Fibroblast of lung (primary cell): Measurements from ENCODE around the gene PCSK4. TPM values are rescaled to one million over a fixed set of nuclear protein-coding genes. Genes with fewer than 3 reads are reported as not detected.

Source experiments
- DNase-seq, 2 donors: peaks; one replicate each; pipeline versions ENCODE4 v3.0.0 to v3.0.0-alpha.2; 2010; ENCODE audit warnings: low read depth in 2 of 2
- H2AFZ ChIP-seq: 2 replicates; pipeline ENCODE4 v1.5.1; 2012; ENCODE audit warnings: low read length, control low read depth, inconsistent platforms
- H3K27ac ChIP-seq: 2 replicates; pipeline ENCODE4 v1.5.1; 2011; ENCODE audit warnings: low read length, control low read depth; ENCODE audit not compliant: insufficient read depth
- H3K27me3 ChIP-seq: 2 replicates; pipeline ENCODE4 v1.5.1; 2011; ENCODE audit warnings: mild to moderate bottlenecking, low read length; ENCODE audit not compliant: control insufficient read depth, insufficient read depth
- H3K36me3 ChIP-seq: 2 replicates; pipeline ENCODE4 v1.5.1; 2011; ENCODE audit warnings: low read length; ENCODE audit not compliant: control insufficient read depth, insufficient read depth
- H3K4me1 ChIP-seq: 2 replicates; pipeline ENCODE4 v1.5.1; 2011; ENCODE audit warnings: low read length; ENCODE audit not compliant: control insufficient read depth, insufficient read depth; ENCODE audit errors: extremely low read depth
- H3K4me2 ChIP-seq: 2 replicates; pipeline ENCODE4 v1.5.1; 2011; ENCODE audit warnings: low read length, control low read depth; ENCODE audit not compliant: insufficient read depth; ENCODE audit errors: extremely low read depth
- H3K4me3 ChIP-seq, 4 experiments: fragments of 200-600 bp in 1 of 4; sonication (generic) in 1 of 4; replicated peaks in 1 of 4; 2 replicates each; pipeline ENCODE4 v1.5.1; 2011 to 2016; ENCODE audit warnings: low read length in 4 of 4, low read depth in 3 of 4, mild to moderate bottlenecking in 3 of 4, control low read depth in 2 of 4, inconsistent platforms in 1 of 4, mixed read lengths in 1 of 4; ENCODE audit not compliant: insufficient read depth in 1 of 4; ENCODE audit errors: control extremely low read depth in 1 of 4
- H3K79me2 ChIP-seq: 2 replicates; pipeline ENCODE4 v1.5.1; 2012; ENCODE audit warnings: mild to moderate bottlenecking, low read length, inconsistent platforms; ENCODE audit not compliant: control insufficient read depth, insufficient read depth
- H3K9ac ChIP-seq: 2 replicates; pipeline ENCODE4 v1.5.1; 2011; ENCODE audit warnings: mild to moderate bottlenecking, low read length, control low read depth; ENCODE audit not compliant: insufficient read depth
- H3K9me3 ChIP-seq: 2 replicates; pipeline ENCODE4 v1.5.1; 2012; ENCODE audit warnings: low read depth, low read length; ENCODE audit not compliant: control insufficient read depth, insufficient read depth
- H4K20me1 ChIP-seq: 2 replicates; pipeline ENCODE4 v1.5.1; 2011; ENCODE audit warnings: low read length; ENCODE audit not compliant: control insufficient read depth, insufficient read depth; ENCODE audit errors: extremely low read depth
- EZH2 ChIP-seq: IDR thresholded peaks from 2 replicates; pipeline ENCODE4 v1.5.1; 2012; ENCODE audit warnings: low read length, control low read depth, mild to moderate bottlenecking; ENCODE audit errors: missing control alignments
- polyA plus RNA-seq, 2 donors: library from polyadenylated mRNA; depleted of rRNA in 1 of 2; stranded (reverse) in 1 of 2; unstranded in 1 of 2; fragments of >200 nt; gene quantifications; 2 replicates each; pipeline ENCODE4 v1.2.1, GENCODE V29; 2011 to 2012; ENCODE audit warnings: missing spikeins in 1 of 2
- total RNA-seq: library from RNA; depleted of rRNA; stranded (reverse); fragments of >200 nt; gene quantifications from 2 replicates; pipeline ENCODE4 v1.2.1, GENCODE V29; 2014
- TF ChIP-seq, protein P1 (sequence below), 2 donors: IDR thresholded peaks in 1 of 2; conservative IDR thresholded peaks in 1 of 2; 1 replicate in 1 of 2; 2 replicates in 1 of 2; pipeline ENCODE4 v1.5.1; 2011 to 2012; ENCODE audit warnings: low read length in 2 of 2, control low read depth in 1 of 2, inconsistent platforms in 1 of 2, low read depth in 1 of 2, mild to moderate bottlenecking in 1 of 2

The PCSK4 gene
- total and polyA plus RNA-seq, 2 donors (not counting 1 experiment from before 2014, with no cell fraction given), result 0.28 to 3.5 TPM

DNA sequence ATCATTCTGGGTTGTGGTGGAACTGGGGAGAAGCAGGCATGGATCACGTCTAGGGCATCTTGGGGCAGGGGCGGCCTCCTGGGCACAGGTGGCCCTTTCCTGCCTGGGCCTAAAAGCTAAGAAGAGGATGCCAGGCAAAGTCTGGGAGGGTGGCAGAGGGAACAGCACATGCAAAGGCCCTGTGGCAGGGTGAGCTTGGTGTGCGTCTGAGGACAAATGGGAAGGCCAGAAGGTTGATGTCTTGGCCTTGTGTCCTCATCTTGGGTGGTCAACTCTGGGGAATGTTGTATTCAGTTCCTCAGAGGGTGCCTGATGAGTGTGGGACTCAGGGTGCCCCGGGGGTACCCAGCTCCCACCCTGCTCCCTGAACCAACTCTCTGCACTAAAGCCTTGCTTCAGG is 28.3 kb upstream of the PCSK4 start:
- no peak for DNase-seq
- Histone ChIP-seq H3K9me3 (no peaks in the 10 kb centered on the region), H3K4me1 (no peaks in the 10 kb centered on the region), H3K36me3 (no peaks in the 10 kb centered on the region), H3K9ac (no peak overlapping the region), H3K4me2 (no peak overlapping the region), H4K20me1 (no peaks in the 10 kb centered on the region), H3K79me2 (no peaks in the 10 kb centered on the region), H3K27ac (no peak overlapping the region), H2AFZ (no peak overlapping the region), H3K27me3 (peaks cover 8% of the 10 kb centered on the region), H3K4me3 (no peak overlapping the region)
- TF ChIP-seq, protein P1, sequence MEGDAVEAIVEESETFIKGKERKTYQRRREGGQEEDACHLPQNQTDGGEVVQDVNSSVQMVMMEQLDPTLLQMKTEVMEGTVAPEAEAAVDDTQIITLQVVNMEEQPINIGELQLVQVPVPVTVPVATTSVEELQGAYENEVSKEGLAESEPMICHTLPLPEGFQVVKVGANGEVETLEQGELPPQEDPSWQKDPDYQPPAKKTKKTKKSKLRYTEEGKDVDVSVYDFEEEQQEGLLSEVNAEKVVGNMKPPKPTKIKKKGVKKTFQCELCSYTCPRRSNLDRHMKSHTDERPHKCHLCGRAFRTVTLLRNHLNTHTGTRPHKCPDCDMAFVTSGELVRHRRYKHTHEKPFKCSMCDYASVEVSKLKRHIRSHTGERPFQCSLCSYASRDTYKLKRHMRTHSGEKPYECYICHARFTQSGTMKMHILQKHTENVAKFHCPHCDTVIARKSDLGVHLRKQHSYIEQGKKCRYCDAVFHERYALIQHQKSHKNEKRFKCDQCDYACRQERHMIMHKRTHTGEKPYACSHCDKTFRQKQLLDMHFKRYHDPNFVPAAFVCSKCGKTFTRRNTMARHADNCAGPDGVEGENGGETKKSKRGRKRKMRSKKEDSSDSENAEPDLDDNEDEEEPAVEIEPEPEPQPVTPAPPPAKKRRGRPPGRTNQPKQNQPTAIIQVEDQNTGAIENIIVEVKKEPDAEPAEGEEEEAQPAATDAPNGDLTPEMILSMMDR (conservative IDR thresholded peaks at IDR 0.05 in 1 of 2, IDR thresholded peaks at IDR 0.05 in 1 of 2; ENCODE audit: low read depth in 1 of 2, low read length in 2 of 2), result no peak
- TF ChIP-seq EZH2, result no peak

DNA sequence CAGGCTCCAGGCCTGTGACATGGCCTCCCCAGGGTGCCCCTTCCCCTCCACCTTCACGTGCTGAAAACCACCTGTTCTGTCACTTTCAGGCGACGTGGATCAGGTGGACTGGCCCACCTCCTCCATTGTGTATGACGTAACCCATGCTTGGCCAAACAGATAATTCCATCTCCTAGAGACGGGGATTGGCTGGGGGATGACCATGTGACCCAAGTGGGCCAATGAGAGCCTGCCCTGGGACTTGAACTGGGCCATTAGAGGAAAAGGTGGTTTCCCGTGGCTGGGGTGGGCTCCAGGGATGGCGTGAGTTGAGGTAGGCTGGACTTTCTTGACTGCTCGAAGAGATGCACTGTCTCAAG is 26.2 kb upstream of the PCSK4 start:
- no peak overlapping the region for H3K4me3 ChIP-seq
- H3K79me2 ChIP-seq, result no peaks in the 10 kb centered on the region
- no peaks in the 10 kb centered on the region for H4K20me1 ChIP-seq
- H3K4me1 ChIP-seq, result no peaks in the 10 kb centered on the region
- no peaks in the 10 kb centered on the region for H3K36me3 ChIP-seq
- no peak overlapping the region for H2AFZ ChIP-seq
- peaks cover 3% of the 10 kb centered on the region for H3K27me3 ChIP-seq
- TF ChIP-seq EZH2, result no peak
- TF ChIP-seq, protein P1 (conservative IDR thresholded peaks at IDR 0.05 in 1 of 2, IDR thresholded peaks at IDR 0.05 in 1 of 2; ENCODE audit: low read depth in 1 of 2, low read length in 2 of 2), result no peak
- H3K9me3 ChIP-seq, result no peaks in the 10 kb centered on the region
- DNase-seq, result no peak
- no peak overlapping the region for H3K27ac ChIP-seq
- peak overlapping the region; percentile 7 for H3K9ac ChIP-seq
- H3K4me2 ChIP-seq, result no peak overlapping the region

DNA sequence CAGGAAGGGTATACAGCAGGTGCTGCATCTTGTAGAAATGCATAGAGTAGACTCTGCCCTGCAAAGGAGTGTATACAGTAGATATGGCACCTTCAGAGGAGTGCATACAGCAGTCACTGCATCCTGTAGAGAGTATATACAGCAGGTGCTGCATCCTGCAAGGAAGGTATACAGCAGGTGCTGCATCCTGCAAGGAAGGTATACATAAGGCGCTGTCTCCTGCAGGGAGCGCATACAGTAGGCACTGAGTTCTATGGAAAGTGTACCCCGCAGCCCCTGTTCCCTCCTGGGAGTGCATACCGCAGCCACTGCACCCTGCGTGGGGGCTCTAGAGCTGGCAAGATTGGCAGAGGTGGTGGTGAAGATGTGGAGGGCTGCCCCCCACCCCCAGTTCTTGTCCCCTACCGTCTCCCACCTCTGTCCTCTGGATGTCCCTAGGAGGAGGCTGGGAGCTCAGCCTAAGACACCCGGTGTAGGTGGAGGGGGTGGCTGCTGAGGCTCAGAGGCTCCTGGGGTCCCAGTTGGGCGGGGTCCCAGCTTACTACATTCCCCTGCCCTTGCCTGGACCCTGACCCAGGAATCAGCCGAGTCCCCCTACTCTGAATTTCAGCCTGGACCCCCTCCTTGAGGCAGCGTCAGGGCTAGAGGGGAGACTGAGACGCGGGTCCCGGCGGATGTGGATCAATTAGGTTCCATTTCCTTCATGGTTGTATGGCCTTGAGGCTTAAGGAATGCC is 25.0 kb upstream of the PCSK4 start:
- no peaks in the 10 kb centered on the region for H3K36me3 ChIP-seq
- no peaks in the 10 kb centered on the region for H4K20me1 ChIP-seq
- DNase-seq, result no peak
- no peak overlapping the region for H3K4me2 ChIP-seq
- H3K79me2 ChIP-seq, result no peaks in the 10 kb centered on the region
- no peak overlapping the region for H3K27ac ChIP-seq
- no peak overlapping the region for H2AFZ ChIP-seq
- H3K9ac ChIP-seq, result no peak overlapping the region
- H3K4me1 ChIP-seq, result no peaks in the 10 kb centered on the region
- H3K27me3 ChIP-seq, result peaks cover 3% of the 10 kb centered on the region
- no peaks in the 10 kb centered on the region for H3K9me3 ChIP-seq
- H3K4me3 ChIP-seq, result no peak overlapping the region
- TF ChIP-seq, protein P1 (conservative IDR thresholded peaks at IDR 0.05 in 1 of 2, IDR thresholded peaks at IDR 0.05 in 1 of 2; ENCODE audit: low read depth in 1 of 2, low read length in 2 of 2), result no peak
- no peak for TF ChIP-seq EZH2
